Astrocyte of the spinal cord (primary cell): ENCODE data around the gene AGRN.

Experiments
- DNase-seq: peaks from one replicate; pipeline ENCODE4 v3.0.0; 2011; ENCODE audit warnings: low read depth, low spot score
- H3K4me3 ChIP-seq: 2 replicates; pipeline ENCODE4 v1.5.1; 2011; ENCODE audit warnings: low read depth, mild to moderate bottlenecking, low read length, moderate library complexity
- in situ Hi-C: cut with HindIII; loops from 2 replicates; pipeline ENCODE4 v1.10.0; 2017; ENCODE audit warnings: low sequenced_read_pairs
- TF ChIP-seq, protein P1 (sequence below): IDR thresholded peaks from 2 replicates; pipeline ENCODE4 v1.5.1; 2012; ENCODE audit warnings: low read depth, mild to moderate bottlenecking, low read length, inconsistent platforms

Gene AGRN

GRCh38 chr1:1037366-1038327 is 17.7 kb downstream of the AGRN start:
- in situ Hi-C loops: no loop called here
- TF ChIP-seq, protein P1, sequence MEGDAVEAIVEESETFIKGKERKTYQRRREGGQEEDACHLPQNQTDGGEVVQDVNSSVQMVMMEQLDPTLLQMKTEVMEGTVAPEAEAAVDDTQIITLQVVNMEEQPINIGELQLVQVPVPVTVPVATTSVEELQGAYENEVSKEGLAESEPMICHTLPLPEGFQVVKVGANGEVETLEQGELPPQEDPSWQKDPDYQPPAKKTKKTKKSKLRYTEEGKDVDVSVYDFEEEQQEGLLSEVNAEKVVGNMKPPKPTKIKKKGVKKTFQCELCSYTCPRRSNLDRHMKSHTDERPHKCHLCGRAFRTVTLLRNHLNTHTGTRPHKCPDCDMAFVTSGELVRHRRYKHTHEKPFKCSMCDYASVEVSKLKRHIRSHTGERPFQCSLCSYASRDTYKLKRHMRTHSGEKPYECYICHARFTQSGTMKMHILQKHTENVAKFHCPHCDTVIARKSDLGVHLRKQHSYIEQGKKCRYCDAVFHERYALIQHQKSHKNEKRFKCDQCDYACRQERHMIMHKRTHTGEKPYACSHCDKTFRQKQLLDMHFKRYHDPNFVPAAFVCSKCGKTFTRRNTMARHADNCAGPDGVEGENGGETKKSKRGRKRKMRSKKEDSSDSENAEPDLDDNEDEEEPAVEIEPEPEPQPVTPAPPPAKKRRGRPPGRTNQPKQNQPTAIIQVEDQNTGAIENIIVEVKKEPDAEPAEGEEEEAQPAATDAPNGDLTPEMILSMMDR: no peak
- no peak overlapping the region for H3K4me3 ChIP-seq
- no peak for DNase-seq

GRCh38 chr1:1038694-1039093 is 18.8 kb downstream of the AGRN start:
- in situ Hi-C loops: no loop called here
- H3K4me3 ChIP-seq: no peak overlapping the region
- DNase-seq: no peak
- TF ChIP-seq, protein P1: no peak

DNA sequence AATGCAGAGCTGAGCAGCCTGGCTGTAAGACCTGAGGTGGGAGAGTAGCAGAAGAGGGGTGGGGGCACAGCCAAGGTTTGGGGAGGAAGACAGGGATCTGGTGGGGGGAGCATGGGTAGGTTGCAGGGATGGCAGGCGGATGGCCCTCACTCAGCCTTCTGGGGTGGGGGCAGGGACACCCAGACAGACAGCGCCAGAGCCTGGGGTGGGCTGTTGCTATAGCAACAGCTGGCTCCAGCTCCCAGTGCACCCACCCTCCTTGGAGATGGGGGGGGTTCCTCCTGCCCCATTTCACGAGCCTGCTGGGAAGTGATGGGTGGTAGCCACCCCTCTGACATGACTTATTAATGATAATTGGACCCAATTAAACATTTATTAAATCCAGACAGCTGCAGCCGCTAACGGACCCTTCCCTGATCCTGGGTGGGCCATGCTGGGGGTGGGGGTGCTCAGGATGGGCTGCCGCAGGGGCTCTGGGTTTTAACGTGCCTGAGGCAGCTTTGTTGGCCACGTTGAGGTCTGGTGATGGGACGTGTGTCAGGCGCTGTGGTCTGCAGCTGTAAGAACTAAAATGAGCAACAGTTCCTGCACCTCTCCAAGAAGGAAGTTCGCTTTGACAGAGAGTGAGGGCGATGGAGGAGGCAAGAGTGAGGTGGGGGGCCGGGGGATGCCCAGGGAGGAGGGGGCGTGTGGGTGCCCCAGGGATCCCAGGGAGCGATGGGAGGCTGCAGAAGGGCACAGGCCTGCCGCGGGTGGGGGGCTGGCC is 19.4 kb downstream of the AGRN start:
- no peak for DNase-seq
- in situ Hi-C loops: no loop called here
- H3K4me3 ChIP-seq: no peak overlapping the region
- TF ChIP-seq, protein P1: no peak

GRCh38 chr1:1040004-1040991 is 20.4 kb downstream of the AGRN start:
- H3K4me3 ChIP-seq: peak overlapping the region; percentile 15
- peak; percentile 82 for DNase-seq
- TF ChIP-seq, protein P1: peak; percentile 5
- in situ Hi-C loops: no loop called here

DNA sequence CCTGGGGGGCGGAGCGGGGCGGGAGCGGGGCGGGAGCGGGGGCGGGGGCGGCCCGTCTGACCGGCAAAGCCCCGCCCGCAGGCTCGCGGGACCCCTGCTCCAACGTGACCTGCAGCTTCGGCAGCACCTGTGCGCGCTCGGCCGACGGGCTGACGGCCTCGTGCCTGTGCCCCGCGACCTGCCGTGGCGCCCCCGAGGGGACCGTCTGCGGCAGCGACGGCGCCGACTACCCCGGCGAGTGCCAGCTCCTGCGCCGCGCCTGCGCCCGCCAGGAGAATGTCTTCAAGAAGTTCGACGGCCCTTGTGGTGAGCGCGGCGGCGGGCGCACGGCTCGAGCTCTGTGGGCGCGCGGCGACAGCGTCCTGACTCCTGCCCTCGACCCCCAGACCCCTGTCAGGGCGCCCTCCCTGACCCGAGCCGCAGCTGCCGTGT is 21.2 kb downstream of the AGRN start:
- TF ChIP-seq, protein P1: no peak
- no peak overlapping the region for H3K4me3 ChIP-seq
- in situ Hi-C loops: no loop called here
- no peak for DNase-seq

DNA sequence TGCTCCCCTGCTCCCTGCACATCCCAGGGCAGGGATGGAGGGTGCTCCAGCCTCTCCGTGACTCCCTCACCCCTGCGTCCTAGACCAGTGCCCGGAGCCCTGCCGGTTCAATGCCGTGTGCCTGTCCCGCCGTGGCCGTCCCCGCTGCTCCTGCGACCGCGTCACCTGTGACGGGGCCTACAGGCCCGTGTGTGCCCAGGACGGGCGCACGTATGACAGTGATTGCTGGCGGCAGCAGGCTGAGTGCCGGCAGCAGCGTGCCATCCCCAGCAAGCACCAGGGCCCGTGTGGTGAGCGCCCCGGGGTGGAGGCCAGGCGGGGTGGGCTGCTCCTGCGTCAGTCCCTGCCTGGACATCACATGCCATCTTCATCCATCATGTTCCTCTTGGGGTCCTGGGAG is 22.0 kb downstream of the AGRN start:
- in situ Hi-C loops: no loop called here
- no peak for DNase-seq
- no peak overlapping the region for H3K4me3 ChIP-seq
- TF ChIP-seq, protein P1: no peak
